ENCODE results near the gene PPDPF.

DNA sequence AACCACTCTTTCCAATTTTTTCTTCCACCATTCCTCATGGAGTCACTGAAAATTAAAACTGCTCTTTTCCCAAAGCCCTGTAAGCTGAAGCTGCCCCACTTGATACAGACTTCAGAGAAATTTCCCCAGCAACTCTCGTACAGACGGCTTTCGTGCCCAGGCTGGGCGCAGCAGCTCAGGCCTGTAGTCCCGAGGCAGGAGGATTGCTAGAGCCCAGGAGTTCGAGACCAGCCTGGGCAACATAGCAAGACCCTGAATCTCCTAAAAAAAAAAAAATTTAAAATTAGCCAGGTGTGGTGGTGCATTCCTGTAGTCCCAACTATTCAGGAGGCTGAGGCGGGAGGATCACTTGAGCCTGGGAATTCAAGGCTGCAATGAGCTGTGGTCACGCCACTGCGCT is 6.6 kb downstream of the PPDPF start:
- TF ChIP-seq, protein P1, sequence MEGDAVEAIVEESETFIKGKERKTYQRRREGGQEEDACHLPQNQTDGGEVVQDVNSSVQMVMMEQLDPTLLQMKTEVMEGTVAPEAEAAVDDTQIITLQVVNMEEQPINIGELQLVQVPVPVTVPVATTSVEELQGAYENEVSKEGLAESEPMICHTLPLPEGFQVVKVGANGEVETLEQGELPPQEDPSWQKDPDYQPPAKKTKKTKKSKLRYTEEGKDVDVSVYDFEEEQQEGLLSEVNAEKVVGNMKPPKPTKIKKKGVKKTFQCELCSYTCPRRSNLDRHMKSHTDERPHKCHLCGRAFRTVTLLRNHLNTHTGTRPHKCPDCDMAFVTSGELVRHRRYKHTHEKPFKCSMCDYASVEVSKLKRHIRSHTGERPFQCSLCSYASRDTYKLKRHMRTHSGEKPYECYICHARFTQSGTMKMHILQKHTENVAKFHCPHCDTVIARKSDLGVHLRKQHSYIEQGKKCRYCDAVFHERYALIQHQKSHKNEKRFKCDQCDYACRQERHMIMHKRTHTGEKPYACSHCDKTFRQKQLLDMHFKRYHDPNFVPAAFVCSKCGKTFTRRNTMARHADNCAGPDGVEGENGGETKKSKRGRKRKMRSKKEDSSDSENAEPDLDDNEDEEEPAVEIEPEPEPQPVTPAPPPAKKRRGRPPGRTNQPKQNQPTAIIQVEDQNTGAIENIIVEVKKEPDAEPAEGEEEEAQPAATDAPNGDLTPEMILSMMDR (IDR thresholded peaks at IDR 0.05; ENCODE audit: low read depth, low read length) = no peak
- TF ChIP-seq POLR2A (IDR thresholded peaks at IDR 0.05; ENCODE audit: extremely low read depth, insufficient read length) = no peak
